MCF 10A (cell line): ENCODE measurements around the gene DLGAP3. TPM values are rescaled to one million over a fixed set of nuclear protein-coding genes. Genes with fewer than 3 reads are reported as not detected.
"Not testable (repeated sequence)": the region's sequence is repeated elsewhere in the genome, so short reads cannot be mapped to it uniquely, and the experiment has no call there.

Experiments used
- BruUV-seq: library from RNA; stranded (reverse); fragments of 400-500 nt; replicated peaks from 2 replicates; lab custom pipeline; 2021; lab: Mats Ljungman, UMichigan
- CTCF ChIA-PET: fragments of 300-600 bp; sonication (Branson Sonifier 250); formaldehyde crosslinking; extraction: SDS; loops from one replicate; lab custom pipeline; 2021; ENCODE audit warnings: antibody characterized with exemption, inconsistent platforms; lab: Yijun Ruan, JAX
- POLR2A ChIA-PET: fragments of 300-600, 350-650 bp; sonication (Branson Sonifier 250); formaldehyde crosslinking; extraction: SDS; loops from one replicate; lab custom pipeline; 2020; ENCODE audit warnings: antibody characterized with exemption, inconsistent platforms; lab: Yijun Ruan, JAX
- DNase-seq: peaks from one replicate; pipeline ENCODE4 v3.0.0-alpha.2; 2018; ENCODE audit not compliant: unreplicated experiment
- H3K27ac Mint-ChIP-seq: one replicate; pipeline ENCODE4 v1.8.0; 2022; ENCODE audit warnings: mild to moderate bottlenecking, low read depth, mixed read lengths; ENCODE audit not compliant: unreplicated experiment
- H3K27me3 Mint-ChIP-seq: one replicate; pipeline ENCODE4 v1.8.0; 2022; ENCODE audit warnings: mixed read lengths; ENCODE audit not compliant: insufficient read depth, unreplicated experiment
- H3K36me3 Mint-ChIP-seq: one replicate; pipeline ENCODE4 v1.8.0; 2022; ENCODE audit warnings: mild to moderate bottlenecking, moderate library complexity, mixed read lengths; ENCODE audit not compliant: insufficient read depth, unreplicated experiment
- H3K4me1 Mint-ChIP-seq: one replicate; pipeline ENCODE4 v1.8.0; 2022; ENCODE audit warnings: mixed read lengths; ENCODE audit not compliant: insufficient read depth, unreplicated experiment
- H3K4me3 Mint-ChIP-seq: one replicate; pipeline ENCODE4 v1.8.0; 2022; ENCODE audit warnings: mild to moderate bottlenecking, moderate library complexity, mixed read lengths; ENCODE audit not compliant: unreplicated experiment
- H3K9me3 Mint-ChIP-seq: one replicate; pipeline ENCODE4 v1.8.0; 2022; ENCODE audit warnings: mixed read lengths; ENCODE audit not compliant: unreplicated experiment
- CTCF ChIP-seq: fragments of 200-600 bp; IDR thresholded peaks from one replicate; pipeline ENCODE4 v1.8.0; 2022; ENCODE audit warnings: antibody characterized with exemption, mild to moderate bottlenecking; ENCODE audit not compliant: unreplicated experiment
- intact Hi-C: fragments of 100-400 bp; cut with micrococcal nuclease; formaldehyde crosslinking; loops from 2 replicates; pipeline ENCODE4 v1.14.1; 2022
- total RNA-seq: library from RNA; stranded (reverse); gene quantifications from 2 replicates; pipeline ENCODE4 v1.2.3, GENCODE V29; 2022

DLGAP3 gene
- total RNA-seq, 1 experiment from 2014 or later: 0.14 TPM

- Mint-ChIP-seq H3K27me3 (peaks cover 11% of the 10 kb centered on the region), H3K27ac (no peak overlapping the region), H3K36me3 (no peaks in the 10 kb centered on the region), H3K9me3 (no peaks in the 10 kb centered on the region), H3K4me3 (no peak overlapping the region), H3K4me1 (no peaks in the 10 kb centered on the region)
- TF ChIP-seq CTCF: no peak
- POLR2A ChIA-PET: no interaction called here
- CTCF ChIA-PET: no interaction called here
- DNase-seq: no peak
- no TSS peak for BruUV-seq
- intact Hi-C loops: no loop called here
Measured at GRCh38 chr1:34965597-34965996, 36.1 kb upstream of the DLGAP3 start.

- CTCF ChIA-PET: no interaction called here
- H3K4me1 Mint-ChIP-seq: no peaks in the 10 kb centered on the region
- no peaks in the 10 kb centered on the region for H3K9me3 Mint-ChIP-seq
- POLR2A ChIA-PET: no interaction called here
- no peaks in the 10 kb centered on the region for H3K36me3 Mint-ChIP-seq
- no peak for TF ChIP-seq CTCF
- no peak overlapping the region for H3K27ac Mint-ChIP-seq
- no TSS peak for BruUV-seq
- H3K27me3 Mint-ChIP-seq: peaks cover 32% of the 10 kb centered on the region
- DNase-seq: no peak
- H3K4me3 Mint-ChIP-seq: no peak overlapping the region
- intact Hi-C loops: no loop called here
Measured at GRCh38 chr1:34950428-34950827, 21.0 kb upstream of the DLGAP3 start.

- H3K36me3 Mint-ChIP-seq, DNase-seq, POLR2A ChIA-PET, H3K9me3 Mint-ChIP-seq, BruUV-seq, H3K4me3 Mint-ChIP-seq, intact Hi-C loops, CTCF ChIA-PET, H3K27ac Mint-ChIP-seq, H3K4me1 Mint-ChIP-seq: not testable (repeated sequence)
- H3K27me3 Mint-ChIP-seq: peaks cover 31% of the 10 kb centered on the region
Measured at GRCh38 chr1:34948739-34949138, 19.3 kb upstream of the DLGAP3 start.

GRCh38 chr1:34947641-34948314 is 18.3 kb upstream of the DLGAP3 start:
- H3K4me1 Mint-ChIP-seq, H3K4me3 Mint-ChIP-seq, H3K36me3 Mint-ChIP-seq, CTCF ChIA-PET, POLR2A ChIA-PET, intact Hi-C loops, H3K27ac Mint-ChIP-seq, BruUV-seq, H3K9me3 Mint-ChIP-seq, DNase-seq: not testable (repeated sequence)
- H3K27me3 Mint-ChIP-seq: peaks cover 34% of the 10 kb centered on the region

GRCh38 chr1:34946211-34946610 is 16.8 kb upstream of the DLGAP3 start:
- H3K36me3 Mint-ChIP-seq: no peaks in the 10 kb centered on the region
- no peak overlapping the region for H3K27ac Mint-ChIP-seq
- no peak for DNase-seq
- no peak for TF ChIP-seq CTCF
- BruUV-seq: no TSS peak
- intact Hi-C loops: no loop called here
- ChIA-PET CTCF (no interaction called here), POLR2A (no interaction called here)
- H3K4me1 Mint-ChIP-seq: no peaks in the 10 kb centered on the region
- H3K4me3 Mint-ChIP-seq: no peak overlapping the region
- no peaks in the 10 kb centered on the region for H3K9me3 Mint-ChIP-seq
- peaks cover 38% of the 10 kb centered on the region for H3K27me3 Mint-ChIP-seq

- H3K4me3 Mint-ChIP-seq, H3K9me3 Mint-ChIP-seq, intact Hi-C loops, POLR2A ChIA-PET, H3K27ac Mint-ChIP-seq, H3K4me1 Mint-ChIP-seq, H3K36me3 Mint-ChIP-seq, DNase-seq, CTCF ChIA-PET, BruUV-seq: not testable (repeated sequence)
- H3K27me3 Mint-ChIP-seq: peaks cover 44% of the 10 kb centered on the region
Measured at GRCh38 chr1:34941798-34942197, 12.3 kb upstream of the DLGAP3 start.
